Erythroblast (primary cell): Measurements from ENCODE around the gene RNF115.

ENCODE experiments used
- GATA1 ChIP-seq: IDR thresholded peaks from 2 replicates; pipeline ENCODE4 v1.6.1; 2011; ENCODE audit warnings: low read depth, mild to moderate bottlenecking, control low read depth, low read length, moderate library complexity
- POLR2A ChIP-seq: IDR thresholded peaks from 2 replicates; pipeline ENCODE4 v1.6.1; 2011; ENCODE audit warnings: mild to moderate bottlenecking, low read length

DNA sequence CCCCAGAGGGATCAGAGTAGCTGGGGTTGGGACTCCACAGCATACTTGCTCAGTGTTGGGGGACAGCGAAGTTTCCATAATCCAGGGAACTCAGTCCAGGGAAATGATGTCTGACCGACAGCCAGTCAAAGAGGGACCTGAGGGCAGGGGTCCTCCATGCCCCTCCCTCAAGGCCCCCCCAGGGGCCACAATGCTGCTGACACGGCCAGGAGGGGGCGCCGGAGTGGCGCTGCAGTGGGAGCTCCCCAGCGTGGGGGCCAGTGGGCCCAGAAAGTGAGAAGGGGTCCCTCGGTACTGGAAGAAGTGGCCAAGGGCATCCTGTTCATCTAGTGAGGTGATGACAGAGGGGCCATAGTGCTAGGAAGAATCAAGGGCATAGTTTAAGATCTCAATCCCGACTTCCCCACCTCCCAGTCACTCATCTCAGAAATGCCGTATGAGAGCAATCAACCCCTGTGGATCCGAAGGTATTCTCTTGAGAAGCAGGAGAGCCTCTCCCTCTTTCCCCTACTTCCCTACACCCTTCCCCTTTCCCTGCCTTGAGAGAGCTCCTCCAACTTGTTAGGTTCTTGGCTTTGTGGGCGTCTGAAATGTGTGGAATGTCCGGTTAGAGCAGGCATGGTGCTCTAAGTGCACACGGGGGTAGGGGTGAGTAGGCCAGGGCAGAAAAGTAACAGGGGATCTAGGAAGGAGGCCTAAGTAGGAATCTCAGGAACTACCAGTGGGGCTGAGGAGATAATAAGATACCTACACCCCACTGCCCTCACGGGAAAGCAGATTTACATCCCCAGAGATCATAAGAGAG is 25.7 kb upstream of the RNF115 start:
- no peak for TF ChIP-seq POLR2A
- TF ChIP-seq GATA1: no peak
